Measurements from ENCODE around the gene PDZRN4. TPM values are rescaled to one million over a fixed set of nuclear protein-coding genes. Genes with fewer than 3 reads are reported as not detected.
"Not testable (repeated sequence)": the region's sequence is repeated elsewhere in the genome, so short reads cannot be mapped to it uniquely, and the experiment has no call there.

Gene PDZRN4
- total RNA-seq, 1 donor from 2014 or later, result 1.5 TPM

DNA sequence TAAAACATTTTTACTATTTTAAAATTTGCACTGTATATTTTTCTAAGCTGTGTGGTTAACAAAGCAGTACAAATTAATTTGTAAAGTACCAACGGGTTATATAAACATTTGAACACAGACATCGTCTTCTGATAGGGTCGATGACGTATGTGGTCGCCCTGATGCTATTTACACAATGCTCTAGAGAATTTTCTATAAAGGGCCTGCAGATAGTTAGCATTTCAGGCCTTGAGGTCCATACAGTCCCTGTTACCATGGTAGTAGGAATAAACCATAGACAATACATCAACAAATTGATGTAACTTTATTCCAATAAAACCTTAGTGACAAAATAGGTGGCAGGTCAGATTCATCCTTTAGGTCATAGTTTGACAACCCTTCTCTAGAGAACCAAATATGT lies 25.7 kb upstream of the PDZRN4 start:
- TF ChIP-seq, protein P1, sequence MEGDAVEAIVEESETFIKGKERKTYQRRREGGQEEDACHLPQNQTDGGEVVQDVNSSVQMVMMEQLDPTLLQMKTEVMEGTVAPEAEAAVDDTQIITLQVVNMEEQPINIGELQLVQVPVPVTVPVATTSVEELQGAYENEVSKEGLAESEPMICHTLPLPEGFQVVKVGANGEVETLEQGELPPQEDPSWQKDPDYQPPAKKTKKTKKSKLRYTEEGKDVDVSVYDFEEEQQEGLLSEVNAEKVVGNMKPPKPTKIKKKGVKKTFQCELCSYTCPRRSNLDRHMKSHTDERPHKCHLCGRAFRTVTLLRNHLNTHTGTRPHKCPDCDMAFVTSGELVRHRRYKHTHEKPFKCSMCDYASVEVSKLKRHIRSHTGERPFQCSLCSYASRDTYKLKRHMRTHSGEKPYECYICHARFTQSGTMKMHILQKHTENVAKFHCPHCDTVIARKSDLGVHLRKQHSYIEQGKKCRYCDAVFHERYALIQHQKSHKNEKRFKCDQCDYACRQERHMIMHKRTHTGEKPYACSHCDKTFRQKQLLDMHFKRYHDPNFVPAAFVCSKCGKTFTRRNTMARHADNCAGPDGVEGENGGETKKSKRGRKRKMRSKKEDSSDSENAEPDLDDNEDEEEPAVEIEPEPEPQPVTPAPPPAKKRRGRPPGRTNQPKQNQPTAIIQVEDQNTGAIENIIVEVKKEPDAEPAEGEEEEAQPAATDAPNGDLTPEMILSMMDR (IDR thresholded peaks at IDR 0.05; ENCODE audit: partially characterized antibody, unreplicated experiment), result no peak
- Mint-ChIP-seq H3K27ac (ENCODE audit: unreplicated experiment) (no peak overlapping the region), H3K36me3 (ENCODE audit: unreplicated experiment) (no peaks in the 10 kb centered on the region), H3K27me3 (ENCODE audit: unreplicated experiment) (no peaks in the 10 kb centered on the region), H3K4me1 (ENCODE audit: low read depth, unreplicated experiment) (no peaks in the 10 kb centered on the region), H3K9me3 (ENCODE audit: unreplicated experiment) (no peaks in the 10 kb centered on the region), H3K4me3 (ENCODE audit: unreplicated experiment) (no peak overlapping the region)
- no peak for DNase-seq

DNA sequence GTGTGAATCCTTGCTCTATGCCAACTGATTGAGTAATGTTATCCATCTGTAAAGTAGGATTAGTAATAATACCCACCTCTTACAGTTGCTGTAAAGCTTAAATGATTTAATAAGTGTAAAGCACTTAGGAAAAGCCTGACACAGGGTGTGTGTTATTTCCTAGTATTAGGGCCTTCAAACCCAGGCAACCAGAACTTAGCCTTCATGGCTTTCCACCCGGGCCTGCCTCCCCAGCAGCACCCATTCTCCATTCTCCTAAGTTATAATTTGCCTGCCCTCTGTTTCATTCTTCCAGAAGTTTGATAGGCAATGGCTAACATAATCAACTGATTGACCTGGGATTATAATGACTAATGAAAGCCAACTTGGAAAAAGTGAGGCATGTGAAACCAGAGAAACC lies 20.4 kb upstream of the PDZRN4 start:
- Mint-ChIP-seq H3K9me3 (ENCODE audit: unreplicated experiment) (peaks cover 2% of the 10 kb centered on the region), H3K4me3 (ENCODE audit: unreplicated experiment) (no peak overlapping the region), H3K27me3 (ENCODE audit: unreplicated experiment) (no peaks in the 10 kb centered on the region)

DNA sequence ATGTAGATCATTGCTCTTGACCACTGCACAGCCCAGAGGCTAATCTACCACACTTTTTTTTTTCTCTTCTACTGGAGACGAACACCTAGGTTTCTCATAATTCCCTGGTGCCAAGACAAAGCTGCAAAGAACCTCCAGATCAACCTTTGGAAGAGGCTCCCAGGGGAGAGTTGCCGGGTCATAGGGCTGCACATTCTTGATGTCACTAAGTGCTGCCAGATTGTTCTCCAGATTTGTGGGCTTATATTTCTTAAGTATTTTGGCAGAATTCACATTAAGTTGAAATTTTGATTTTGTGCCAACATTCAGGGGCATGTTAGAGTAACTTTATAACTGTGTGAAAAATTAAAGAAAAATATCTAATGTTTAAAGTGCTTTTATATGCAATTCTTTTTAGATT lies 13.5 kb upstream of the PDZRN4 start:
- Mint-ChIP-seq H3K9me3 (ENCODE audit: unreplicated experiment) (peaks cover 2% of the 10 kb centered on the region), H3K27ac (ENCODE audit: unreplicated experiment) (no peak overlapping the region), H3K36me3 (ENCODE audit: unreplicated experiment) (no peaks in the 10 kb centered on the region), H3K4me1 (ENCODE audit: low read depth, unreplicated experiment) (no peaks in the 10 kb centered on the region), H3K27me3 (ENCODE audit: unreplicated experiment) (no peaks in the 10 kb centered on the region), H3K4me3 (ENCODE audit: unreplicated experiment) (no peak overlapping the region)
- peak; percentile 19 for DNase-seq
- TF ChIP-seq, protein P1 (IDR thresholded peaks at IDR 0.05; ENCODE audit: partially characterized antibody, unreplicated experiment), result no peak

More for the DNA sequence above, 20.4 kb upstream of the PDZRN4 start:
- Mint-ChIP-seq H3K27ac (ENCODE audit: unreplicated experiment) (no peak overlapping the region), H3K36me3 (ENCODE audit: unreplicated experiment) (no peaks in the 10 kb centered on the region), H3K4me1 (ENCODE audit: low read depth, unreplicated experiment) (no peaks in the 10 kb centered on the region)
- TF ChIP-seq, protein P1 (IDR thresholded peaks at IDR 0.05; ENCODE audit: partially characterized antibody, unreplicated experiment), result no peak
- DNase-seq, result no peak

DNA sequence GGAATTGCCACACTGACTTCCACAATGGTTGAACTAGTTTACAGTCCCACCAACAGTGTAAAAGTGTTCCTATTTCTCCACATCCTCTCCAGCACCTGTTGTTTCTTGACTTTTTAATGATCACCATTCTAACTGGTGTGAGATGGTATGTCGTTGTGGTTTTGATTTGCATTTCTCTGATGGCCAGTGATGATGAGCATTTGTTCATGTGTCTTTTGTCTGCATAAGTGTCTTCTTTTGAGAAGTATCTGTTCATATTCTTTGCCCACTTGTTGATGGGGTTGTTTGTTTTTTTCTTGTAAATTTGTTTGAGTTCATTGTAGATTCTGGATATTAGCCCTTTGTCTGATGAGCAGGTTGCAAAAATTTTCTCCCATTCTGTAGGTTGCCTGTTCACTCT lies 8.6 kb upstream of the PDZRN4 start:
- not testable (repeated sequence) for H3K4me3 Mint-ChIP-seq (ENCODE audit: unreplicated experiment); DNase-seq

DNA sequence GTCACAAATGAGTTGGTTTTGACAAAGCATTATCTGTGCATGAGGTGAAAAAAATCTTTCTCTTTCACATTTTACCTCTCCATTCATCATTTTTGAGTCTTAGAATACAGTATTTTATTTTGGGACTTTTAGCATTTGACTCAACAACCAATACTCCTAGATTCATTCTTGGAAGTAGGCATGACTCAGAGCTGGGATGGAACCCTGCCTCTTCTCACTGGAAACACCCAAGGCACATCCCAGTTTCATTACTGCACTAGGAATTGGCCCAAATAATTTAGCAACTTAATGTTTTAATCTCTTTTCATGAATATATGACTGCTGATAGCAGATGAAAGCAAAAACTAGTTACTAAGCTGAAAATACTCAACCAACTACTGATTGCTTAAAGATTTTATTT lies 3.3 kb upstream of the PDZRN4 start:
- Mint-ChIP-seq H3K27me3 (ENCODE audit: unreplicated experiment) (peaks cover 16% of the 10 kb centered on the region), H3K4me1 (ENCODE audit: low read depth, unreplicated experiment) (peaks cover 2% of the 10 kb centered on the region), H3K9me3 (ENCODE audit: unreplicated experiment) (peaks cover 1% of the 10 kb centered on the region), H3K36me3 (ENCODE audit: unreplicated experiment) (no peaks in the 10 kb centered on the region), H3K27ac (ENCODE audit: unreplicated experiment) (no peak overlapping the region), H3K4me3 (ENCODE audit: unreplicated experiment) (no peak overlapping the region)
- TF ChIP-seq, protein P1 (IDR thresholded peaks at IDR 0.05; ENCODE audit: partially characterized antibody, unreplicated experiment), result no peak
- no peak for DNase-seq

More for the DNA sequence above, 8.6 kb upstream of the PDZRN4 start:
- H3K4me1 Mint-ChIP-seq (ENCODE audit: low read depth, unreplicated experiment); H3K27ac Mint-ChIP-seq (ENCODE audit: unreplicated experiment); H3K27me3 Mint-ChIP-seq (ENCODE audit: unreplicated experiment); H3K36me3 Mint-ChIP-seq (ENCODE audit: unreplicated experiment); H3K9me3 Mint-ChIP-seq (ENCODE audit: unreplicated experiment): not testable (repeated sequence)

GRCh38 chr12:41186026-41186425 lies 2.1 kb upstream of the PDZRN4 start:
- DNase-seq, result no peak
- no peak overlapping the region for H3K4me3 Mint-ChIP-seq (ENCODE audit: unreplicated experiment)
- H3K27ac Mint-ChIP-seq (ENCODE audit: unreplicated experiment), result no peak overlapping the region
- peaks cover 16% of the 10 kb centered on the region for H3K27me3 Mint-ChIP-seq (ENCODE audit: unreplicated experiment)
- TF ChIP-seq, protein P1 (IDR thresholded peaks at IDR 0.05; ENCODE audit: partially characterized antibody, unreplicated experiment), result no peak
- H3K9me3 Mint-ChIP-seq (ENCODE audit: unreplicated experiment), result peaks cover 1% of the 10 kb centered on the region
- H3K4me1 Mint-ChIP-seq (ENCODE audit: low read depth, unreplicated experiment), result peaks cover 2% of the 10 kb centered on the region
- H3K36me3 Mint-ChIP-seq (ENCODE audit: unreplicated experiment), result no peaks in the 10 kb centered on the region
